Neural cell (in vitro differentiated cells): ENCODE measurements around the gene PPAT. TPM values are rescaled to one million over a fixed set of nuclear protein-coding genes. Genes with fewer than 3 reads are reported as not detected.

Source experiments
- H2AFZ ChIP-seq: fragments of 200-600, 300-800 bp; sonication (generic), shearing (Covaris generic); 2 replicates; pipeline ENCODE4 v1.6.0; 2014; ENCODE audit warnings: low read depth, mild to moderate bottlenecking, antibody characterized with exemption, low read length, moderate library complexity
- H3F3A ChIP-seq: fragments of 200-600 bp; shearing (Covaris generic); 2 replicates; pipeline ENCODE4 v1.6.1; 2016; ENCODE audit warnings: mild to moderate bottlenecking, moderate library complexity, mixed read lengths, antibody characterized with exemption, low read length; ENCODE audit not compliant: insufficient read depth, poor library complexity, severe bottlenecking
- H3K27ac ChIP-seq: fragments of 200-600, 300-800 bp; sonication (generic), shearing (Covaris generic); 2 replicates; pipeline ENCODE4 v1.5.1; 2014; ENCODE audit warnings: mild to moderate bottlenecking, low read length, moderate library complexity
- H3K27me3 ChIP-seq: fragments of 300-800, 200-600 bp; sonication (generic), shearing (Covaris generic); 2 replicates; pipeline ENCODE4 v1.6.0; 2014; ENCODE audit warnings: mild to moderate bottlenecking, low read depth, low read length, moderate library complexity; ENCODE audit not compliant: insufficient read depth
- H3K36me3 ChIP-seq: fragments of 300-800, 200-600 bp; sonication (generic), shearing (Covaris generic); 2 replicates; pipeline ENCODE4 v1.5.1; 2014; ENCODE audit warnings: mild to moderate bottlenecking, antibody characterized with exemption, low read length, moderate library complexity; ENCODE audit not compliant: insufficient read depth
- H3K4me2 ChIP-seq: fragments of 300-800, 200-600 bp; sonication (generic), shearing (Covaris generic); 2 replicates; pipeline ENCODE4 v1.6.0; 2014; ENCODE audit warnings: mild to moderate bottlenecking, low read length
- H3K4me3 ChIP-seq: fragments of 300-800, 200-600 bp; sonication (generic), shearing (Covaris generic); 2 replicates; pipeline ENCODE4 v1.5.1; 2014; ENCODE audit warnings: mild to moderate bottlenecking, low read length, moderate library complexity
- H3K79me2 ChIP-seq: fragments of 200-600 bp; shearing (Covaris generic); replicated peaks from 2 replicates; pipeline ENCODE4 v1.6.0; 2014; ENCODE audit warnings: mild to moderate bottlenecking, low read length, moderate library complexity; ENCODE audit not compliant: insufficient read depth
- H3K9ac ChIP-seq: fragments of 300-800, 200-600 bp; sonication (generic), shearing (Covaris generic); 2 replicates; pipeline ENCODE4 v1.6.1; 2016; ENCODE audit warnings: mild to moderate bottlenecking, low read length, mixed read lengths
- H3K9me2 ChIP-seq: fragments of 200-600 bp; shearing (Covaris generic); 2 replicates; pipeline ENCODE4 v1.6.1; 2016; ENCODE audit warnings: mild to moderate bottlenecking, low read length, mixed read lengths; ENCODE audit not compliant: insufficient read depth
- H3K9me3 ChIP-seq: fragments of 200-600, 300-800 bp; sonication (generic), shearing (Covaris generic); 2 replicates; pipeline ENCODE4 v1.6.1; 2016; ENCODE audit warnings: mild to moderate bottlenecking, mixed run types, low read length, moderate library complexity, mixed read lengths
- H4K20me1 ChIP-seq: fragments of 200-600 bp; shearing (Covaris generic); 2 replicates; pipeline ENCODE4 v1.6.1; 2016; ENCODE audit warnings: mild to moderate bottlenecking, mixed run types; ENCODE audit not compliant: insufficient read depth
- EP300 ChIP-seq: fragments of 450-650 bp; conservative IDR thresholded peaks from 2 replicates; pipeline ENCODE4 v1.6.1; 2014; ENCODE audit warnings: antibody characterized with exemption, mild to moderate bottlenecking, moderate library complexity; ENCODE audit not compliant: poor library complexity, severe bottlenecking
- EZH2 ChIP-seq: fragments of 200-600, 300-800 bp; shearing (Covaris generic), sonication (generic); IDR thresholded peaks from 2 replicates; pipeline ENCODE4 v1.6.1; 2014; ENCODE audit warnings: antibody characterized with exemption, low read length, borderline replicate concordance, mild to moderate bottlenecking; ENCODE audit not compliant: insufficient read depth, poor library complexity, severe bottlenecking
- MXI1 ChIP-seq: fragments of 450-650 bp; conservative IDR thresholded peaks from 2 replicates; pipeline ENCODE4 v1.6.1; 2014; ENCODE audit warnings: antibody characterized with exemption, mild to moderate bottlenecking; ENCODE audit not compliant: poor library complexity, severe bottlenecking
- POLR2AphosphoS5 ChIP-seq: IDR thresholded peaks from 2 replicates; pipeline ENCODE4 v1.6.1; 2012
- RAD21 ChIP-seq: fragments of 450-650 bp; conservative IDR thresholded peaks from 2 replicates; pipeline ENCODE4 v1.6.1; 2014; ENCODE audit warnings: antibody characterized with exemption, mild to moderate bottlenecking, moderate library complexity
- SMC3 ChIP-seq: fragments of 450-650 bp; conservative IDR thresholded peaks from 2 replicates; pipeline ENCODE4 v1.6.1; 2014; ENCODE audit warnings: antibody characterized with exemption, mild to moderate bottlenecking, moderate library complexity; ENCODE audit not compliant: poor library complexity
- TAF1 ChIP-seq: IDR thresholded peaks from 2 replicates; pipeline ENCODE4 v1.6.1; 2012; ENCODE audit warnings: low read depth
- polyA plus RNA-seq: library from polyadenylated mRNA; depleted of rRNA; stranded (reverse); fragments of >200 nt; gene quantifications from 2 replicates; pipeline ENCODE4 v1.2.3, GENCODE V29; 2014
- TF ChIP-seq, protein P1 (sequence below): fragments of 450-650 bp; IDR thresholded peaks from 2 replicates; pipeline ENCODE4 v1.5.1; 2014; ENCODE audit warnings: antibody characterized with exemption, mild to moderate bottlenecking, moderate library complexity; ENCODE audit not compliant: poor library complexity, severe bottlenecking
- TF ChIP-seq, protein P2 (sequence below): IDR thresholded peaks from 2 replicates; pipeline ENCODE4 v1.6.1; 2012; ENCODE audit warnings: borderline replicate concordance

Gene PPAT
- polyA plus RNA-seq, 1 donor from 2014 or later = 22.5 TPM

DNA sequence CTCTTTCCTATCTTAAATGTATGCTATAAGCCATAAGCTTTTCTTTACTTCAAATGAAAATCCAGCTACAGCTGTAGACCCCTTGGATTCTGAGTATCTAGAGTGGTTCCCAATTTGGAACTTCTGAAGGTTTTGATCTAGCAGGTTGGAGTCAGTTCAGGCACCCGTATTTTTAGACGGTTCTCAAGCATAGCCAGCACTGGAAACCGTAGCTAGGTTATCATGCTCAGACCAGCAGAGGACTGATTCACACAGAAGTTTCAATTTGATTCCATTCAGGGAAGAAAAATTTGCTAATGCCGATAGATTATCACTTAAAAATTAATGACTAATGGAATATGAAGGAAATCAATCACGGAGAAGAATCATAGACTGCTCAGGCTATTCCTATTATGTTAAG, 11.2 kb downstream of the PPAT start:
- TF ChIP-seq RAD21 = no peak
- TF ChIP-seq POLR2AphosphoS5 = no peak
- no peak for TF ChIP-seq SMC3
- TF ChIP-seq TAF1 = no peak
- TF ChIP-seq EZH2 = no peak
- TF ChIP-seq MXI1 = no peak
- TF ChIP-seq, protein P1, sequence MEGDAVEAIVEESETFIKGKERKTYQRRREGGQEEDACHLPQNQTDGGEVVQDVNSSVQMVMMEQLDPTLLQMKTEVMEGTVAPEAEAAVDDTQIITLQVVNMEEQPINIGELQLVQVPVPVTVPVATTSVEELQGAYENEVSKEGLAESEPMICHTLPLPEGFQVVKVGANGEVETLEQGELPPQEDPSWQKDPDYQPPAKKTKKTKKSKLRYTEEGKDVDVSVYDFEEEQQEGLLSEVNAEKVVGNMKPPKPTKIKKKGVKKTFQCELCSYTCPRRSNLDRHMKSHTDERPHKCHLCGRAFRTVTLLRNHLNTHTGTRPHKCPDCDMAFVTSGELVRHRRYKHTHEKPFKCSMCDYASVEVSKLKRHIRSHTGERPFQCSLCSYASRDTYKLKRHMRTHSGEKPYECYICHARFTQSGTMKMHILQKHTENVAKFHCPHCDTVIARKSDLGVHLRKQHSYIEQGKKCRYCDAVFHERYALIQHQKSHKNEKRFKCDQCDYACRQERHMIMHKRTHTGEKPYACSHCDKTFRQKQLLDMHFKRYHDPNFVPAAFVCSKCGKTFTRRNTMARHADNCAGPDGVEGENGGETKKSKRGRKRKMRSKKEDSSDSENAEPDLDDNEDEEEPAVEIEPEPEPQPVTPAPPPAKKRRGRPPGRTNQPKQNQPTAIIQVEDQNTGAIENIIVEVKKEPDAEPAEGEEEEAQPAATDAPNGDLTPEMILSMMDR = no peak
- Histone ChIP-seq H3K79me2 (peaks cover 42% of the 10 kb centered on the region), H3K9ac (no peak overlapping the region), H3K27me3 (no peaks in the 10 kb centered on the region), H3K4me2 (no peak overlapping the region), H3K27ac (no peak overlapping the region), H4K20me1 (no peaks in the 10 kb centered on the region), H3K9me3 (no peaks in the 10 kb centered on the region), H2AFZ (no peak overlapping the region), H3F3A (no peaks in the 10 kb centered on the region), H3K4me3 (no peak overlapping the region), H3K9me2 (no peaks in the 10 kb centered on the region), H3K36me3 (no peaks in the 10 kb centered on the region)

DNA sequence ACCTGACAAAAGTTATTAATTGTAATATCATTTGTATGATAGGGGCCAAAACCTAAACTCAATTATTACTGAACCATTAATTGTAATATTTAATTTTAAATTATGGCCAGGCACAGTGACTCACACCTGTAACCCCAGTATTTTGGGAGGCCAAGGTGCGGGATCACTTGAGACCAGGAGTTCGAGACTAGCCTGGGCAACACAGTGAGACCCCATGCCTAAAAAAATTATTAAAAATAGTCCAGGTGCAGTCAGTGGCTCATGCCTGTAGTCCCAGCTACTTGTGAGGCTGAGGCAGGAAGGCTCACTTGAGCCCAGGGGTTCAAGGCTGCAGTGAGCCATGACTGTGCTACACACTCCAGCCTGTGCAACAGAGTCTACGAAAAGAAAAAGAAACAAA, 18.0 kb downstream of the PPAT start:
- TF ChIP-seq POLR2AphosphoS5 = no peak
- TF ChIP-seq SMC3 = no peak
- TF ChIP-seq, protein P1 = no peak
- no peak for TF ChIP-seq EP300
- no peak for TF ChIP-seq MXI1
- TF ChIP-seq TAF1 = no peak
- no peak for TF ChIP-seq EZH2
- Histone ChIP-seq H3K4me3 (no peak overlapping the region), H3K27me3 (no peaks in the 10 kb centered on the region), H3K9ac (no peak overlapping the region), H4K20me1 (no peaks in the 10 kb centered on the region), H3K27ac (no peak overlapping the region), H3K79me2 (peaks cover 11% of the 10 kb centered on the region), H3K9me3 (no peaks in the 10 kb centered on the region), H3K4me2 (no peak overlapping the region), H3F3A (no peaks in the 10 kb centered on the region), H3K36me3 (no peaks in the 10 kb centered on the region), H3K9me2 (no peaks in the 10 kb centered on the region), H2AFZ (no peak overlapping the region)

DNA sequence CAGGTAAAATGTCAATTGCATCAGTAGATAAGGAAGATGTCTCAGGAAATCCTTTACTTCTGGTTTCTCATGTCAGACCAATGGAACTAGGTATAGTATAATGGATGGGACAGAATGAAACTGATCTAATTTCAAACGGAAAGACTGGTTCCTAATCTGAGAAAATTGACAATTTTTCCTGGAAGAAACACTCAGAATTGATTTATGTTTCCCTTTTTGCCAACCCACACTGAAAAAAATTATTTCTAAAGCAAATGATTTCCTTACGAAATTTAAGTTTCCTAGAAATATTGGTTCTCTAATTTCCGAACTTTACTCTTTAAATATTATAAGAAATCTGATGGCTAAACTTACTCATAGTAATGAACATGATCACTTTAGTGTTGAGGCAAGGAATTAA, 19.1 kb downstream of the PPAT start:
- H3K36me3 ChIP-seq = no peaks in the 10 kb centered on the region
- H3K9me3 ChIP-seq = no peaks in the 10 kb centered on the region
- no peak overlapping the region for H2AFZ ChIP-seq
- H3K4me3 ChIP-seq = no peak overlapping the region
- H3K9me2 ChIP-seq = no peaks in the 10 kb centered on the region
- no peaks in the 10 kb centered on the region for H3F3A ChIP-seq
- no peaks in the 10 kb centered on the region for H3K27me3 ChIP-seq
- no peak overlapping the region for H3K4me2 ChIP-seq
- no peaks in the 10 kb centered on the region for H4K20me1 ChIP-seq
- no peak for TF ChIP-seq EP300
- TF ChIP-seq, protein P2, sequence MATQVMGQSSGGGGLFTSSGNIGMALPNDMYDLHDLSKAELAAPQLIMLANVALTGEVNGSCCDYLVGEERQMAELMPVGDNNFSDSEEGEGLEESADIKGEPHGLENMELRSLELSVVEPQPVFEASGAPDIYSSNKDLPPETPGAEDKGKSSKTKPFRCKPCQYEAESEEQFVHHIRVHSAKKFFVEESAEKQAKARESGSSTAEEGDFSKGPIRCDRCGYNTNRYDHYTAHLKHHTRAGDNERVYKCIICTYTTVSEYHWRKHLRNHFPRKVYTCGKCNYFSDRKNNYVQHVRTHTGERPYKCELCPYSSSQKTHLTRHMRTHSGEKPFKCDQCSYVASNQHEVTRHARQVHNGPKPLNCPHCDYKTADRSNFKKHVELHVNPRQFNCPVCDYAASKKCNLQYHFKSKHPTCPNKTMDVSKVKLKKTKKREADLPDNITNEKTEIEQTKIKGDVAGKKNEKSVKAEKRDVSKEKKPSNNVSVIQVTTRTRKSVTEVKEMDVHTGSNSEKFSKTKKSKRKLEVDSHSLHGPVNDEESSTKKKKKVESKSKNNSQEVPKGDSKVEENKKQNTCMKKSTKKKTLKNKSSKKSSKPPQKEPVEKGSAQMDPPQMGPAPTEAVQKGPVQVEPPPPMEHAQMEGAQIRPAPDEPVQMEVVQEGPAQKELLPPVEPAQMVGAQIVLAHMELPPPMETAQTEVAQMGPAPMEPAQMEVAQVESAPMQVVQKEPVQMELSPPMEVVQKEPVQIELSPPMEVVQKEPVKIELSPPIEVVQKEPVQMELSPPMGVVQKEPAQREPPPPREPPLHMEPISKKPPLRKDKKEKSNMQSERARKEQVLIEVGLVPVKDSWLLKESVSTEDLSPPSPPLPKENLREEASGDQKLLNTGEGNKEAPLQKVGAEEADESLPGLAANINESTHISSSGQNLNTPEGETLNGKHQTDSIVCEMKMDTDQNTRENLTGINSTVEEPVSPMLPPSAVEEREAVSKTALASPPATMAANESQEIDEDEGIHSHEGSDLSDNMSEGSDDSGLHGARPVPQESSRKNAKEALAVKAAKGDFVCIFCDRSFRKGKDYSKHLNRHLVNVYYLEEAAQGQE = no peak
- TF ChIP-seq, protein P1 = no peak
- TF ChIP-seq POLR2AphosphoS5 = no peak
- no peak overlapping the region for H3K9ac ChIP-seq
- H3K27ac ChIP-seq = no peak overlapping the region
- peaks cover 21% of the 10 kb centered on the region for H3K79me2 ChIP-seq
